HEK293T (cell line): Measurements from ENCODE around the gene SPPL3.

Source experiments
- CTBP1 ChIP-seq: fragments of 450-650 bp; IDR thresholded peaks from 2 replicates; pipeline ENCODE4 v1.6.1; 2016; ENCODE audit warnings: borderline replicate concordance
- FOXM1 ChIP-seq: fragments of 450-650 bp; IDR thresholded peaks from 2 replicates; pipeline ENCODE4 v1.6.1; 2017; ENCODE audit warnings: mild to moderate bottlenecking, borderline replicate concordance

DNA sequence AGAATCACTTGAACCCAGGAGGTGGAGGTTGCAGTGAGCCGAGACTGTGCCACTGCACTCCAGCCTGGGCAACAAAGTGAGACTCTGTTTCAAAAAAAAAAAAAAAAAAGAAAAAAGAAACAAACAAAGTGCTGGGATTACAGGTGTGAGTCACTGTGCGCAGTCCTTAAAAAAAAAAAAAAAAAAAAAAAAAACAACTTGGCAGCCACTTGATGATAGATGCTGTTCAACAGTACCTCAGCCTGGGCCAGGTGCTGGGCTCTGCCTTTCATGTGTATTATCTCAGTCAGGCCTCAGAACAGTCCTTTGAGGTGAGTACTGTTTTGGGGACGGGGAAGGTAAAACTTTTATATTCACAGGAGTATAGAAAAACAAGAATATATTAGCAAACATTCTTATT lies 169.0 kb downstream of the SPPL3 start:
- TF ChIP-seq FOXM1 (no peak), CTBP1 (no peak)
